Astrocyte (in vitro differentiated cells and primary cell): ENCODE results near the gene COL6A5. TPM values are rescaled to one million over a fixed set of nuclear protein-coding genes. Genes with fewer than 3 reads are reported as not detected.

Source experiments
- DNase-seq: peaks from one replicate; pipeline ENCODE4 v3.0.0-alpha.2; 2010; ENCODE audit warnings: low read depth
- FAIRE-seq: peaks from 2 replicates; lab custom pipeline; 2011; peaks lifted over from hg19 to GRCh38; lab: Jason Lieb, UNC
- H2AFZ ChIP-seq: 2 replicates; pipeline ENCODE4 v1.6.0; 2012; ENCODE audit warnings: low read depth, low read length, inconsistent platforms
- H3K27ac ChIP-seq: 2 replicates; pipeline ENCODE4 v1.5.1; 2011; ENCODE audit warnings: low read depth, low read length, inconsistent platforms
- H3K27me3 ChIP-seq: 2 replicates; pipeline ENCODE4 v1.6.0; 2011; ENCODE audit warnings: low read length, inconsistent platforms; ENCODE audit not compliant: insufficient read depth
- H3K36me3 ChIP-seq: 2 replicates; pipeline ENCODE4 v1.5.1; 2011; ENCODE audit warnings: low read length, inconsistent platforms; ENCODE audit not compliant: insufficient read depth
- H3K4me1 ChIP-seq: 2 replicates; pipeline ENCODE4 v1.5.1; 2011; ENCODE audit warnings: low read length, inconsistent platforms; ENCODE audit not compliant: insufficient read depth
- H3K4me2 ChIP-seq: 2 replicates; pipeline ENCODE4 v1.6.0; 2012; ENCODE audit warnings: low read length, inconsistent platforms
- H3K4me3 ChIP-seq: 2 replicates; pipeline ENCODE4 v1.5.1; 2011; ENCODE audit warnings: low read depth, mild to moderate bottlenecking, low read length, inconsistent platforms; ENCODE audit not compliant: insufficient read depth
- H3K79me2 ChIP-seq: 2 replicates; pipeline ENCODE4 v1.6.0; 2012; ENCODE audit warnings: mild to moderate bottlenecking, low read length, inconsistent platforms; ENCODE audit not compliant: insufficient read depth
- H3K9ac ChIP-seq: 2 replicates; pipeline ENCODE4 v1.6.0; 2012; ENCODE audit warnings: mild to moderate bottlenecking, low read length, inconsistent platforms
- H3K9me3 ChIP-seq: 2 replicates; pipeline ENCODE4 v1.5.1; 2012; ENCODE audit warnings: low read depth, mild to moderate bottlenecking, low read length, inconsistent platforms; ENCODE audit not compliant: insufficient read depth
- H4K20me1 ChIP-seq: 2 replicates; pipeline ENCODE4 v1.6.0; 2012; ENCODE audit warnings: low read length, inconsistent platforms; ENCODE audit not compliant: insufficient read depth
- H3K27ac Mint-ChIP-seq: one replicate; pipeline ENCODE4 v1.8.0; 2021; ENCODE audit warnings: mild to moderate bottlenecking, mixed read lengths; ENCODE audit not compliant: unreplicated experiment
- H3K27me3 Mint-ChIP-seq: one replicate; pipeline ENCODE4 v1.8.0; 2021; ENCODE audit warnings: low read depth, mixed read lengths; ENCODE audit not compliant: unreplicated experiment
- H3K36me3 Mint-ChIP-seq: one replicate; pipeline ENCODE4 v1.8.0; 2021; ENCODE audit warnings: low read depth, mixed read lengths; ENCODE audit not compliant: unreplicated experiment
- H3K4me1 Mint-ChIP-seq: one replicate; pipeline ENCODE4 v1.8.0; 2021; ENCODE audit warnings: low read depth, mixed read lengths; ENCODE audit not compliant: unreplicated experiment
- H3K4me3 Mint-ChIP-seq: one replicate; pipeline ENCODE4 v1.8.0; 2021; ENCODE audit warnings: mild to moderate bottlenecking, moderate library complexity, mixed read lengths; ENCODE audit not compliant: unreplicated experiment
- H3K9me3 Mint-ChIP-seq: one replicate; pipeline ENCODE4 v1.8.0; 2021; ENCODE audit warnings: mild to moderate bottlenecking, mixed read lengths; ENCODE audit not compliant: unreplicated experiment
- CTCF ChIP-seq: IDR thresholded peaks from 2 replicates; pipeline ENCODE4 v1.5.1; 2011; ENCODE audit warnings: low read depth, mild to moderate bottlenecking, inconsistent platforms, low read length, moderate library complexity; ENCODE audit not compliant: insufficient read depth
- EZH2 ChIP-seq: IDR thresholded peaks from 2 replicates; pipeline ENCODE4 v1.6.1; 2012; ENCODE audit warnings: mild to moderate bottlenecking, low read length, inconsistent platforms; ENCODE audit not compliant: insufficient read depth
- total RNA-seq: library from RNA; stranded (reverse); gene quantifications from 2 replicates; pipeline ENCODE4 v1.2.1, GENCODE V29; 2021

COL6A5 gene
- total RNA-seq, 1 donor from 2014 or later: 0.02 TPM

- peaks cover 6% of the 10 kb centered on the region for H3K4me1 ChIP-seq
- H2AFZ ChIP-seq: no peak overlapping the region
- no peak for DNase-seq
- no peaks in the 10 kb centered on the region for H3K27me3 Mint-ChIP-seq
- no peaks in the 10 kb centered on the region for H3K9me3 Mint-ChIP-seq
- H4K20me1 ChIP-seq: no peaks in the 10 kb centered on the region
- no peak overlapping the region for H3K27ac ChIP-seq
- no peaks in the 10 kb centered on the region for H3K36me3 ChIP-seq
- no peaks in the 10 kb centered on the region for H3K79me2 ChIP-seq
- H3K4me3 Mint-ChIP-seq: no peak overlapping the region
- H3K9ac ChIP-seq: no peak overlapping the region
- peaks cover 4% of the 10 kb centered on the region for H3K4me1 Mint-ChIP-seq
- no peaks in the 10 kb centered on the region for H3K36me3 Mint-ChIP-seq
- no peak overlapping the region for H3K4me2 ChIP-seq
- H3K9me3 ChIP-seq: no peaks in the 10 kb centered on the region
- H3K27ac Mint-ChIP-seq: no peak overlapping the region
- H3K4me3 ChIP-seq: no peak overlapping the region
- no peaks in the 10 kb centered on the region for H3K27me3 ChIP-seq
- FAIRE-seq: no peak
- TF ChIP-seq CTCF (no peak), EZH2 (no peak)
These were observed 39.1 kb downstream of the COL6A5 start for GRCh38 chr3:130384476-130385025.

GRCh38 chr3:130386604-130387263 lies 41.3 kb downstream of the COL6A5 start:
- Mint-ChIP-seq H3K27ac (peak overlapping the region; percentile 55), H3K27me3 (peaks cover 3% of the 10 kb centered on the region), H3K9me3 (no peaks in the 10 kb centered on the region), H3K4me1 (peaks cover 4% of the 10 kb centered on the region), H3K36me3 (no peaks in the 10 kb centered on the region), H3K4me3 (no peak overlapping the region)
- Histone ChIP-seq H3K4me1 (peaks cover 6% of the 10 kb centered on the region), H3K9ac (no peak overlapping the region), H3K4me2 (no peak overlapping the region), H3K27me3 (no peaks in the 10 kb centered on the region), H3K4me3 (no peak overlapping the region), H3K27ac (no peak overlapping the region), H4K20me1 (no peaks in the 10 kb centered on the region), H2AFZ (no peak overlapping the region), H3K36me3 (no peaks in the 10 kb centered on the region), H3K79me2 (no peaks in the 10 kb centered on the region), H3K9me3 (no peaks in the 10 kb centered on the region)
- DNase-seq: peak; percentile 16
- FAIRE-seq: no peak
- TF ChIP-seq EZH2 (no peak), CTCF (no peak)
